ENCODE measurements around the gene PTPRN2. TPM values are rescaled to one million over a fixed set of nuclear protein-coding genes. Genes with fewer than 3 reads are reported as not detected.

The PTPRN2 gene
- total and polyA plus RNA-seq, 2 of the 8 experiments (the other 6 are each of a cell fraction or from before 2014, with no cell fraction given): 2.6 to 4.5 TPM

GRCh38 chr7:158573310-158573709 lies 14.3 kb downstream of the PTPRN2 start (continued):
- TF ChIP-seq ATF2 (IDR thresholded peaks at IDR 0.05; ENCODE audit: low read length) (no peak), ATF3 (IDR thresholded peaks at IDR 0.05; ENCODE audit: insufficient read depth, low read depth, low read length) (no peak), EP300 (IDR thresholded peaks at IDR 0.05; ENCODE audit: borderline replicate concordance in 1 of 2, low read depth in 2 of 2, low read length in 2 of 2) (no peak), RXRA (IDR thresholded peaks at IDR 0.05; ENCODE audit: insufficient read depth, low read depth, low read length) (no peak), POLR2A (IDR thresholded peaks at IDR 0.05; ENCODE audit: control extremely low read depth in 1 of 2, low read depth in 2 of 2, low read length in 2 of 2) (no peak), NANOG (IDR thresholded peaks at IDR 0.05; ENCODE audit: insufficient read depth, low read depth, low read length, poor library complexity, severe bottlenecking) (no peak)

Data from H1 (cell line).